H7 (cell line): ENCODE results near the gene TBC1D10A. TPM values are rescaled to one million over a fixed set of nuclear protein-coding genes. Genes with fewer than 3 reads are reported as not detected.

Source experiments
- DNase-seq: peaks from one replicate; pipeline ENCODE4 v3.0.0; 2012
- H3K27me3 ChIP-seq: 2 replicates; pipeline ENCODE4 v1.6.0; 2011; ENCODE audit warnings: mild to moderate bottlenecking, low read length; ENCODE audit not compliant: control insufficient read depth, insufficient read depth
- H3K36me3 ChIP-seq: replicated peaks from 2 replicates; pipeline ENCODE4 v1.5.1; 2011; ENCODE audit warnings: low read length; ENCODE audit not compliant: control insufficient read depth, insufficient read depth
- H3K4me3 ChIP-seq: 2 replicates; pipeline ENCODE4 v1.5.1; 2011; ENCODE audit warnings: low read depth, mild to moderate bottlenecking, control low read depth, low read length, moderate library complexity; ENCODE audit not compliant: insufficient read depth
- total RNA-seq: library from RNA; depleted of rRNA; stranded (reverse); fragments of >200 nt; shearing (Covaris generic); gene quantifications from 2 replicates; pipeline ENCODE4 v1.2.3, GENCODE V29; 2014

Gene TBC1D10A
- total RNA-seq, 1 experiment from 2014 or later: 12.6 TPM

- DNase-seq: no peak
- Histone ChIP-seq H3K36me3 (peaks cover 53% of the 10 kb centered on the region), H3K27me3 (no peaks in the 10 kb centered on the region)
Observed at GRCh38 chr22:30334646-30335045, 7.9 kb upstream of the TBC1D10A start.

GRCh38 chr22:30333707-30334087, 7.0 kb upstream of the TBC1D10A start:
- no peaks in the 10 kb centered on the region for H3K27me3 ChIP-seq
- H3K36me3 ChIP-seq: peaks cover 46% of the 10 kb centered on the region
- H3K4me3 ChIP-seq: no peak overlapping the region
- no peak for DNase-seq

More at GRCh38 chr22:30334646-30335045, 7.9 kb upstream of the TBC1D10A start:
- no peak overlapping the region for H3K4me3 ChIP-seq

GRCh38 chr22:30332994-30333706, 6.4 kb upstream of the TBC1D10A start:
- no peak overlapping the region for H3K4me3 ChIP-seq
- DNase-seq: no peak
- no peaks in the 10 kb centered on the region for H3K27me3 ChIP-seq
- H3K36me3 ChIP-seq: peaks cover 42% of the 10 kb centered on the region

DNA sequence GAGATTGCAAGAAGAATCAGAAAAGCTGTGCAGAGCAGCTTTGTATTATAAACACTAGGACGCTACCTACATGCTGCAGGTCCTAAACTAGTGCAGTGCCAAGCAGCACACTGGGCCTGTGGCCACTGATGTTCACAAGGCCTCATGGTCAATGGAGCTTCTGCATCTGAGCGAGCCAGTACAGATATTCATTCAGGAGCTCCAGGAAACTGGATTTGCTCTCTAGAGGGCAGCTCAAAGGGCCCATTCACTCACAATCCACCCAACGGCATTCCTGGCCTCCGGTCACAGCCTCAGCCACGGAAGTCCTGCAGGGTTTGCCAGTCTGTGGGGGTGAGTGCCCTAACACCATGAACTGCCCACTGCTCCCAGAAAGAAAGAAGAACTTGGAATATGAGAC, 5.8 kb upstream of the TBC1D10A start:
- Histone ChIP-seq H3K36me3 (peaks cover 38% of the 10 kb centered on the region), H3K4me3 (no peak overlapping the region), H3K27me3 (no peaks in the 10 kb centered on the region)
- no peak for DNase-seq

GRCh38 chr22:30328466-30329049, 1.8 kb upstream of the TBC1D10A start:
- Histone ChIP-seq H3K27me3 (no peaks in the 10 kb centered on the region), H3K36me3 (peaks cover 10% of the 10 kb centered on the region), H3K4me3 (no peak overlapping the region)
- peak; percentile 57 for DNase-seq

DNA sequence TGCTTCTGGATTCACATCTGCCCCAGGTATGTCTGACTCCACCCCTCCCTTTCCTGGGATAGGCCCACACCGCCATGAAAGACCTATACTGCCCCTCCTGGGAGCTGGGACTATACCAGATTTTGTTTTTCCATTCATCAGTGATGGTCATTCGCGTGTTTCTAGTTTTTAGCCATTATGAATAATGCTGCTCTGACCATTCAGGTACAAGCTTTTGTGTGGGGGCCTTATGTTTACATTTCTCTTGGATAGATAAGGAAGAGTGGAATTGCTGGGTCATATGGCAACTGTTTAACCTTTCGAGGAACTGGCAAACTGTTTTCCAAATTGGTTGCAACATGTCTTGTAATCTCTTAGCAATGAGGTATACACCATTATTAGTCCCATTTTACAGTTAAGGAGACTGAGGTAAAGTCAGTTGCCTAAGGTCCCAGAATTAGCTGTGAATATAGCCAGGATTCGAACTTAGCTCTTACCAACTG, 1.2 kb upstream of the TBC1D10A start:
- peak; percentile 83 for DNase-seq
- Histone ChIP-seq H3K36me3 (peaks cover 5% of the 10 kb centered on the region), H3K27me3 (no peaks in the 10 kb centered on the region)

DNA sequence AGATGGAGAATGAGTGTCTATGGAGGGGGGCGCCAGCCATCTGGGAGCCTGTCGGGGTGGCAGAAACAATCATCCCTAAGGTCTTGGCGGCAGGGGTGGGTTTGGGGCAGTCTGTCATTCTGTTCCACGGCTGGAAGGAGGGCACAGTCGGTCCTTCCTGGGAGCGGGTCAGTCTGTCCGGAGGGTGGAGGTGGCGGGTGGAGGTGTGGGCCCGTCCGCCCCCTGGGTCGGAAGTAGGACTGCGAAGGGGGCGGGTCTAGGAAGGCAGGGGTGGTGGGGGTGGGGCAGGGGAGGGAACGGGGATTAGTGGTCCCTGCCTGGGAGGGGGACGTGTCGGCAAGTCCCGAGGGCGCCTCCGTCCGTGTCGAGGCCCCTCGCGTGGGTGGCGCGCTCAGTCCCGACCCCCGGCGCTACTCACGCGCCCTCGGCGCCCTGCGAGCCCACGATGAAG, 461 bp downstream of the TBC1D10A start:
- DNase-seq: peak; percentile 89
- Histone ChIP-seq H3K4me3 (peak overlapping the region; percentile 95), H3K27me3 (no peaks in the 10 kb centered on the region), H3K36me3 (peaks cover 1% of the 10 kb centered on the region; the same call in 1 of the 2 replicates)

More for the DNA sequence above, 1.2 kb upstream of the TBC1D10A start:
- H3K4me3 ChIP-seq: no peak overlapping the region

GRCh38 chr22:30325724-30326254, 952 bp downstream of the TBC1D10A start:
- Histone ChIP-seq H3K36me3 (0 out of 2 replicates have a peak, but pooled peaks cover under 1% of the 10 kb centered on the region), H3K27me3 (no peaks in the 10 kb centered on the region), H3K4me3 (peak overlapping the region; percentile 95)
- no peak for DNase-seq

GRCh38 chr22:30325065-30325720, 1.5 kb downstream of the TBC1D10A start:
- H3K36me3 ChIP-seq: no peaks in the 10 kb centered on the region
- H3K27me3 ChIP-seq: no peaks in the 10 kb centered on the region
- H3K4me3 ChIP-seq: no peak overlapping the region
- no peak for DNase-seq

- Histone ChIP-seq H3K4me3 (no peak overlapping the region), H3K36me3 (no peaks in the 10 kb centered on the region; the same call in 1 of the 2 replicates), H3K27me3 (no peaks in the 10 kb centered on the region)
- DNase-seq: no peak
Observed at GRCh38 chr22:30324014-30324730, 2.6 kb downstream of the TBC1D10A start.

DNA sequence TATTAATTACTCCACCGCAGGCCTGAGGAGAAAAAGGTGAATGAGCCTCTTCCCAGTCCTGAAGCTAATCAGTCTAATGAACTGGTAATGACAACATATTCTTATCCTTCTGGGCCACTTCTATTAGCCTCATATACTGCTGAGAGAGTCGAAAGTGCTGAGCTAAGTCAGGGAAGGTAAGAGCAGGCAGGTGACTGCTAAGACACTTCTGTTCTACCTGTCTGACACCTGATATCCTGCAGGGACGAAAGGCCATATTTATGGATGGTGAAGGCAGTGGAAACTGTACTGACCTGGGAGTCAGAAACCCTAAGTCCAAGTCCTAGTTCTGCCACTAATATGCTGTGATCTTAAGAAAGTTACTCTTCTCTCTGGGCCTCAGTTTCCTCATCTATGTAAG, 3.5 kb downstream of the TBC1D10A start:
- Histone ChIP-seq H3K27me3 (no peaks in the 10 kb centered on the region), H3K36me3 (no peaks in the 10 kb centered on the region; the same call in 1 of the 2 replicates), H3K4me3 (no peak overlapping the region)
- DNase-seq: no peak

DNA sequence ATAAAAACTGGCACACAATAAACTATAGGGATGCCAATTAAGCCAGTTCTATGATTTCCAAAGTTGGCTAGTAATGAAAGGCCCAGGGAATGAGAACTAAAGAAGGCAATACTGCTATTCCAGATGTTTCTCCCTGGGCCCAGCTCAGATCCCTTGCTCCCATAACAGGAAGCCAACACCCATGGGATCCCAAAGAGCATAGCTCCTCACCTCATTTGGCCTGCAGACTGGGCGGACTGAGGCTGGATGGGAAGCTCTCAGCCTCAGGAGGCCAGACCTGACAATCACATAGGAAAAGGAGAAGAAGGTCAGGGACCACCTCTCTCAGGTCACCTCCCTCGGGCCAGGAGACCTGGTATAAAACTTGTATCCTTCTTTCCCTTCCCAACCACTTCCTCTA, 5.3 kb downstream of the TBC1D10A start:
- no peaks in the 10 kb centered on the region for H3K27me3 ChIP-seq
- no peak overlapping the region for H3K4me3 ChIP-seq
- no peaks in the 10 kb centered on the region; the same call in 1 of the 2 replicates for H3K36me3 ChIP-seq
- no peak for DNase-seq

GRCh38 chr22:30320021-30320556, 6.7 kb downstream of the TBC1D10A start:
- DNase-seq: no peak
- Histone ChIP-seq H3K36me3 (no peaks in the 10 kb centered on the region; the same call in 1 of the 2 replicates), H3K4me3 (no peak overlapping the region), H3K27me3 (no peaks in the 10 kb centered on the region)
